NCI-H1417 treated with DMSO at 0.1 percent for 48 hours (cell line): ENCODE results near the gene DCAF4.
"Not testable (repeated sequence)": the region's sequence is repeated elsewhere in the genome, so short reads cannot be mapped to it uniquely, and the experiment has no call there.

Experiments
- DNase-seq: peaks from one replicate; lab custom pipeline; 2025; lab: John Stamatoyannopoulos, UW

The DCAF4 gene

GRCh38 chr14:72932893-72933292 is 6.6 kb downstream of the DCAF4 start:
- DNase-seq, result no peak

- no peak for DNase-seq
These were observed 13.4 kb downstream of the DCAF4 start for GRCh38 chr14:72939630-72940029.

GRCh38 chr14:72941286-72941985 is 15.2 kb downstream of the DCAF4 start:
- DNase-seq, result no peak

GRCh38 chr14:72942934-72943333 is 16.7 kb downstream of the DCAF4 start:
- no peak for DNase-seq

GRCh38 chr14:72943876-72944430 is 17.7 kb downstream of the DCAF4 start:
- DNase-seq, result no peak

- no peak for DNase-seq
These were observed 19.2 kb downstream of the DCAF4 start for GRCh38 chr14:72945356-72946027.

GRCh38 chr14:72946491-72946890 is 20.2 kb downstream of the DCAF4 start:
- no peak for DNase-seq

- no peak for DNase-seq
These were observed 21.3 kb downstream of the DCAF4 start for GRCh38 chr14:72947366-72948160.

- no peak for DNase-seq
These were observed 22.3 kb downstream of the DCAF4 start for GRCh38 chr14:72948481-72949138.

- no peak for DNase-seq
These were observed 25.9 kb downstream of the DCAF4 start for GRCh38 chr14:72952171-72952570.

- not testable (repeated sequence) for DNase-seq
These were observed 30.5 kb downstream of the DCAF4 start for GRCh38 chr14:72956741-72957140.

GRCh38 chr14:72957213-72957612 is 30.9 kb downstream of the DCAF4 start:
- no peak for DNase-seq

GRCh38 chr14:72958548-72958947 is 32.3 kb downstream of the DCAF4 start:
- DNase-seq, result no peak

- not testable (repeated sequence) for DNase-seq
These were observed 34.8 kb downstream of the DCAF4 start for GRCh38 chr14:72961016-72961415.

GRCh38 chr14:72961579-72962335 is 35.5 kb downstream of the DCAF4 start:
- no peak for DNase-seq

GRCh38 chr14:72962336-72962754 is 36.1 kb downstream of the DCAF4 start:
- not testable (repeated sequence) for DNase-seq

GRCh38 chr14:72962829-72963312 is 36.6 kb downstream of the DCAF4 start:
- no peak for DNase-seq

GRCh38 chr14:72965249-72965648 is 39.0 kb downstream of the DCAF4 start:
- DNase-seq, result no peak

GRCh38 chr14:72966038-72966437 is 39.8 kb downstream of the DCAF4 start:
- DNase-seq, result no peak

- no peak for DNase-seq
These were observed 42.1 kb downstream of the DCAF4 start for GRCh38 chr14:72968316-72968715.

GRCh38 chr14:72970058-72970630 is 43.9 kb downstream of the DCAF4 start:
- no peak for DNase-seq
